ENCODE results near the gene GLIS2. TPM values are rescaled to one million over a fixed set of nuclear protein-coding genes. Genes with fewer than 3 reads are reported as not detected.

Gene GLIS2
- total RNA-seq, 3 donors from 2014 or later, result 1.7 to 21.1 (median 2.9) TPM

DNA sequence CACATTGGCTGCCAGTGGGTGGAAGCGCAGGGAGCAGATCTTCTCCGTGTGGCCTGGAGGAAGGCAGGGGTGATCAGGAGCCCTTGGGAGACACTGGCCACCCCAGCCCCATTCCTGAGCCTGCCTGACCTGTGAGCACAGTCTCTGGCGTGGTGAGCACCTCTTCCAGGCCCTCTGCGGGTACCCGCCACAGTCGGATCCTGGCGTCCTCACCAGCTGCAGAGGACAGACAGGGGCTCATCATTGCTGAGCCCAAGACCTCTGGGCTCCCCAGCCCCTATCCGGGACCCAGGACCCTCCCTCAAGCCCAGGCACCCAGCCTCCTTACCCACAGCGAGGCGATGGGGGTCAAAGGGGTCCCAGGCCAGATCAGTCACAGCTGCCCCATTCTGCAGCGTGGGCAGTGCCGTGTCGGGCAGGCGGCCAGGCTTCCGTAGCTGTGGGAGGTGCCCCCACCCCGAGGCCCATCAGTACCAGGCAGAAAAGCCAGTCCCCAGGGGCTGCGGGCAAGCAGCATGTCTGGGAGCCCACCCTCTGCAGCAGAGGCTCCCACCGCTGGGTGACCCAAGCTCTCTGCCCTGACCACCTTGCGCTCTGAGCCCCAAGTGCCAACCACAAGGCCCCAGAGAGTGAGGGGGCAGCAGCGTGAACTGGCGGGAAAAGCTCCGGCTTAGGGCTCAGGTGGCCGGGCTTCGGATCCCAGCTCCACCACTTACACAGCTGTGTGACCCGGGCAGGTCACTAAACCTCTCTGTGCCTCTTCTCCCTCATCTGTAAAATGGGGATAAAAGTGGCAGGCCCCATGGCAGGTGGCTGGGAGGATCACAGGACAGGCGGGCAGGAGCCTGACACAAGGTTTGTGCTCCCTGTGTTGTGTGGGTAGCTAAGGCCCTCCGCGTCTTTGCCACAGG, 45.4 kb downstream of the GLIS2 start:
- intact Hi-C loops (cut with DNase I, micrococcal nuclease), result no loop called here
- Histone ChIP-seq H3K4me3 (no peak overlapping the region), H3K36me3 (ENCODE audit: low read depth) (peaks cover 3% of the 10 kb centered on the region), H3K9me3 (no peaks in the 10 kb centered on the region), H3K4me1 (ENCODE audit: low read depth) (no peaks in the 10 kb centered on the region)
- DNase-seq (no peak), ATAC-seq (no peak)
- TF ChIP-seq, protein P1, sequence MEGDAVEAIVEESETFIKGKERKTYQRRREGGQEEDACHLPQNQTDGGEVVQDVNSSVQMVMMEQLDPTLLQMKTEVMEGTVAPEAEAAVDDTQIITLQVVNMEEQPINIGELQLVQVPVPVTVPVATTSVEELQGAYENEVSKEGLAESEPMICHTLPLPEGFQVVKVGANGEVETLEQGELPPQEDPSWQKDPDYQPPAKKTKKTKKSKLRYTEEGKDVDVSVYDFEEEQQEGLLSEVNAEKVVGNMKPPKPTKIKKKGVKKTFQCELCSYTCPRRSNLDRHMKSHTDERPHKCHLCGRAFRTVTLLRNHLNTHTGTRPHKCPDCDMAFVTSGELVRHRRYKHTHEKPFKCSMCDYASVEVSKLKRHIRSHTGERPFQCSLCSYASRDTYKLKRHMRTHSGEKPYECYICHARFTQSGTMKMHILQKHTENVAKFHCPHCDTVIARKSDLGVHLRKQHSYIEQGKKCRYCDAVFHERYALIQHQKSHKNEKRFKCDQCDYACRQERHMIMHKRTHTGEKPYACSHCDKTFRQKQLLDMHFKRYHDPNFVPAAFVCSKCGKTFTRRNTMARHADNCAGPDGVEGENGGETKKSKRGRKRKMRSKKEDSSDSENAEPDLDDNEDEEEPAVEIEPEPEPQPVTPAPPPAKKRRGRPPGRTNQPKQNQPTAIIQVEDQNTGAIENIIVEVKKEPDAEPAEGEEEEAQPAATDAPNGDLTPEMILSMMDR (IDR thresholded peaks at IDR 0.05), result no peak

GRCh38 chr16:4361944-4362311, 46.1 kb downstream of the GLIS2 start:
- Histone ChIP-seq H3K4me3 (no peak overlapping the region), H3K9me3 (no peaks in the 10 kb centered on the region), H3K36me3 (ENCODE audit: low read depth) (peaks cover 3% of the 10 kb centered on the region), H3K4me1 (ENCODE audit: low read depth) (no peaks in the 10 kb centered on the region)
- ATAC-seq (no peak), DNase-seq (no peak)
- TF ChIP-seq, protein P1 (IDR thresholded peaks at IDR 0.05), result no peak
- intact Hi-C loops (cut with DNase I, micrococcal nuclease), result no loop called here

DNA sequence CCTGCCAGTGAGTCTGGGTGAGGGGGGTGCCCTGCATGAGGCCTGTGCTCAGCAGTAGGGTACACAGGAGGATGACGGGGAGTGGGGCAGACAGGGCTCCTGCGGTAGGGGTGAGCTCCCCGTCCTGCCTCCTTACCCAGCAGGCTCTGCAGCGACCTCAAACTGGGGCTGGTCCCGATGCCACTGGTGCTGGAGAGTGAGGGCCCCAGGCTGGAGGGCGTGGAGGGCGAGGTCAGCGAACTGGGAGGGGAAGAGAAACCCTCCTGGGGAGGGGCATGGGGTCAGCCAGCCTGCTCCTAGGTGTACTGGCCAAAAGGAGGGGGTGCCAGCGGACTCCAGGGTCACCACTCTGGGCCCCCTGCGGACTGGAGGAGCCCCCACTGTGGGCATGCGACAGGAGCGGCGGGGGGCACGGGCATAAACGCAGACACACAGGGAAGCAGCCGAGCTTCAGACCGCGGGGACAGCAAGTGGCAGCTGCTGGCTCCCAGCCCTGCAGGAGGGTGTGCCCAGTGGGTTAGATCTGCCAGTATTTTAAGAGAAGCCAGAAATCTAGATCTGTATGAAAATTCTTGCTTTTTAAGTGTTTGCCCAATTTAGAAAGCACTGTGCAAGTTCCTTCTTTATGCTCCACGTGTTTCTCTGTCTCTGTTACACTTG, 46.7 kb downstream of the GLIS2 start:
- DNase-seq (no peak), ATAC-seq (no peak)
- no peaks in the 10 kb centered on the region for H3K4me1 ChIP-seq (ENCODE audit: low read depth)
- H3K4me3 ChIP-seq, result no peak overlapping the region
- TF ChIP-seq, protein P1 (IDR thresholded peaks at IDR 0.05), result no peak
- H3K36me3 ChIP-seq (ENCODE audit: low read depth), result peaks cover 3% of the 10 kb centered on the region
- no peaks in the 10 kb centered on the region for H3K9me3 ChIP-seq
- intact Hi-C loops (cut with DNase I, micrococcal nuclease), result no loop called here

- intact Hi-C loops (cut with DNase I, micrococcal nuclease), result no loop called here
- Histone ChIP-seq H3K36me3 (ENCODE audit: low read depth) (peaks cover 3% of the 10 kb centered on the region), H3K4me1 (ENCODE audit: low read depth) (no peaks in the 10 kb centered on the region), H3K4me3 (no peak overlapping the region), H3K9me3 (no peaks in the 10 kb centered on the region)
- DNase-seq (no peak), ATAC-seq (no peak)
- TF ChIP-seq, protein P1 (IDR thresholded peaks at IDR 0.05), result no peak
Measured at GRCh38 chr16:4364196-4365013, 48.5 kb downstream of the GLIS2 start.

DNA sequence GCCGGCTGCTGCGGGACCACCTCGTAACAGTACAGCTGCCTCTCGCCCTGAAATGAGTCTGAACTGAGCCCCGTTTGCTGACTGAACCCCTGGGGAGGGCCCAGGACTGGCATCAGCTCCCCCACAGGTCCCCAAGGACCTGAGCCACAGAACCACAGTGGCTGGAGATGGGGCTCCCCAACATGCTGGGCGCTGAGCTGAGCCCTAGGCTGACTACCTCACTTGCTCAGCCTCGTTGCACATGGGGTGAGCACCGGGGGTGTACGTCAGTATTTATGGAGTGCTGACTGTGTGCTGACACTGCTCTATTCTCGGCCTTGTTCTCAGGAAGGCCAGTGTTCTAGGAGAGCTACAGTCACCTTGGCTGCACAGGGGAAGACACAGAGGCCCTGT, 49.1 kb downstream of the GLIS2 start:
- H3K4me1 ChIP-seq (ENCODE audit: low read depth), result no peaks in the 10 kb centered on the region
- H3K36me3 ChIP-seq (ENCODE audit: low read depth), result peaks cover 3% of the 10 kb centered on the region
- H3K4me3 ChIP-seq, result no peak overlapping the region
- H3K9me3 ChIP-seq, result no peaks in the 10 kb centered on the region
- TF ChIP-seq, protein P1 (IDR thresholded peaks at IDR 0.05), result no peak
- ATAC-seq, result peak; percentile 9
- no peak for DNase-seq
- intact Hi-C loops (cut with DNase I, micrococcal nuclease), result no loop called here

Measured in mucosa of descending colon (tissue), 3 donors.